WTC11 (cell line): ENCODE data around the gene PCNP. TPM values are rescaled to one million over a fixed set of nuclear protein-coding genes. Genes with fewer than 3 reads are reported as not detected.

ENCODE experiments used
- ATF1 ChIP-seq: sonication (generic); formaldehyde crosslinking; IDR thresholded peaks from 2 replicates; pipeline ENCODE4 v1.8.1; 2023; ENCODE audit warnings: mild to moderate bottlenecking, moderate library complexity, missing genetic modification reagents
- CBFB ChIP-seq: sonication (generic); formaldehyde crosslinking; IDR thresholded peaks from 2 replicates; pipeline ENCODE4 v1.8.1; 2022; ENCODE audit warnings: mild to moderate bottlenecking, low read depth, missing genetic modification reagents
- ELF4 ChIP-seq: sonication (generic); formaldehyde crosslinking; IDR thresholded peaks from 2 replicates; pipeline ENCODE4 v1.8.1; 2022; ENCODE audit warnings: low read depth, mild to moderate bottlenecking, moderate library complexity, missing genetic modification reagents
- FOXJ3 ChIP-seq: sonication (generic); formaldehyde crosslinking; IDR thresholded peaks from 2 replicates; pipeline ENCODE4 v1.9.0; 2021; ENCODE audit warnings: missing genetic modification reagents, mild to moderate bottlenecking, borderline replicate concordance
- FOXK1 ChIP-seq: sonication (generic); formaldehyde crosslinking; IDR thresholded peaks from 2 replicates; pipeline ENCODE4 v1.8.0; 2022; ENCODE audit warnings: mild to moderate bottlenecking, moderate library complexity, missing genetic modification reagents
- GRHL2 ChIP-seq: fragments of 250-450 bp; sonication (Bioruptor Pico); IDR thresholded peaks from 2 replicates; pipeline ENCODE4 v1.8.0; 2022; ENCODE audit warnings: mild to moderate bottlenecking, moderate library complexity; ENCODE audit not compliant: insufficient replicate concordance, severe bottlenecking
- GTF2I ChIP-seq: fragments of 250-450 bp; sonication (Bioruptor Pico); conservative IDR thresholded peaks from 2 replicates; pipeline ENCODE4 v1.4.0; 2021; ENCODE audit warnings: mild to moderate bottlenecking
- IRF2 ChIP-seq: sonication (generic); formaldehyde crosslinking; IDR thresholded peaks from 2 replicates; pipeline ENCODE4 v1.8.0; 2022; ENCODE audit warnings: low read depth, missing genetic modification reagents, borderline replicate concordance
- JUN ChIP-seq: sonication (generic); formaldehyde crosslinking; IDR thresholded peaks from 2 replicates; pipeline ENCODE4 v1.8.0; 2023; ENCODE audit warnings: mild to moderate bottlenecking, missing genetic modification reagents
- KAT7 ChIP-seq: sonication (generic); formaldehyde crosslinking; IDR thresholded peaks from 2 replicates; pipeline ENCODE4 v1.8.1; 2023; ENCODE audit warnings: missing genetic modification reagents, mild to moderate bottlenecking, borderline replicate concordance
- MXD4 ChIP-seq: fragments of 250-450 bp; sonication (Bioruptor Pico); IDR thresholded peaks from 2 replicates; pipeline ENCODE4 v1.8.0; 2021; ENCODE audit warnings: mild to moderate bottlenecking, moderate library complexity, borderline replicate concordance
- RELA ChIP-seq: sonication (generic); formaldehyde crosslinking; IDR thresholded peaks from 2 replicates; pipeline ENCODE4 v1.8.1; 2022; ENCODE audit warnings: missing genetic modification reagents, mild to moderate bottlenecking, borderline replicate concordance
- ZNF121 ChIP-seq: sonication (generic); formaldehyde crosslinking; IDR thresholded peaks from 2 replicates; pipeline ENCODE4 v1.8.0; 2023; ENCODE audit warnings: missing genetic modification reagents
- ZNF423 ChIP-seq: fragments of 250-450 bp; sonication (Bioruptor Pico); IDR thresholded peaks from 2 replicates; pipeline ENCODE4 v2.1.2; 2022; ENCODE audit warnings: mild to moderate bottlenecking, moderate library complexity
- total RNA-seq: library from RNA; stranded (reverse); gene quantifications from 3 replicates; pipeline ENCODE4 v1.2.3, GENCODE V29; 2021
- TF ChIP-seq, protein P1 (sequence below): sonication (generic); formaldehyde crosslinking; IDR thresholded peaks from 2 replicates; pipeline ENCODE4 v1.8.1; 2023; ENCODE audit warnings: mild to moderate bottlenecking, missing genetic modification reagents, borderline replicate concordance
- TF ChIP-seq, protein P2 (sequence below): sonication (generic); formaldehyde crosslinking; IDR thresholded peaks from 2 replicates; pipeline ENCODE4 v1.8.0; 2022; ENCODE audit warnings: mild to moderate bottlenecking, missing genetic modification reagents
- TF ChIP-seq, protein P3 (sequence below): sonication (generic); formaldehyde crosslinking; IDR thresholded peaks from 2 replicates; pipeline ENCODE4 v1.8.1; 2022; ENCODE audit warnings: low read depth, mild to moderate bottlenecking, moderate library complexity, missing genetic modification reagents, borderline replicate concordance
- TF ChIP-seq, protein P4 (sequence below): sonication (generic); formaldehyde crosslinking; IDR thresholded peaks from 2 replicates; pipeline ENCODE4 v1.8.0; 2023; ENCODE audit warnings: missing genetic modification reagents, mild to moderate bottlenecking, borderline replicate concordance
- TF ChIP-seq, protein P5 (sequence below): fragments of 250-450 bp; sonication (Bioruptor Pico); IDR thresholded peaks from 2 replicates; pipeline ENCODE4 v1.9.0; 2021; ENCODE audit warnings: mild to moderate bottlenecking
- TF ChIP-seq, protein P6 (sequence below): sonication (generic); formaldehyde crosslinking; conservative IDR thresholded peaks from 2 replicates; pipeline ENCODE4 v1.8.1; 2022; ENCODE audit warnings: mild to moderate bottlenecking, missing genetic modification reagents
- TF ChIP-seq, protein P7 (sequence below): sonication (generic); formaldehyde crosslinking; IDR thresholded peaks from 2 replicates; pipeline ENCODE4 v1.8.1; 2023; ENCODE audit warnings: mild to moderate bottlenecking, missing genetic modification reagents, moderate library complexity
- TF ChIP-seq, protein P8 (sequence below): sonication (generic); formaldehyde crosslinking; IDR thresholded peaks from 2 replicates; pipeline ENCODE4 v1.8.0; 2022; ENCODE audit warnings: mild to moderate bottlenecking, missing genetic modification reagents

Gene PCNP
- total RNA-seq, 1 experiment from 2014 or later = 187 TPM

DNA sequence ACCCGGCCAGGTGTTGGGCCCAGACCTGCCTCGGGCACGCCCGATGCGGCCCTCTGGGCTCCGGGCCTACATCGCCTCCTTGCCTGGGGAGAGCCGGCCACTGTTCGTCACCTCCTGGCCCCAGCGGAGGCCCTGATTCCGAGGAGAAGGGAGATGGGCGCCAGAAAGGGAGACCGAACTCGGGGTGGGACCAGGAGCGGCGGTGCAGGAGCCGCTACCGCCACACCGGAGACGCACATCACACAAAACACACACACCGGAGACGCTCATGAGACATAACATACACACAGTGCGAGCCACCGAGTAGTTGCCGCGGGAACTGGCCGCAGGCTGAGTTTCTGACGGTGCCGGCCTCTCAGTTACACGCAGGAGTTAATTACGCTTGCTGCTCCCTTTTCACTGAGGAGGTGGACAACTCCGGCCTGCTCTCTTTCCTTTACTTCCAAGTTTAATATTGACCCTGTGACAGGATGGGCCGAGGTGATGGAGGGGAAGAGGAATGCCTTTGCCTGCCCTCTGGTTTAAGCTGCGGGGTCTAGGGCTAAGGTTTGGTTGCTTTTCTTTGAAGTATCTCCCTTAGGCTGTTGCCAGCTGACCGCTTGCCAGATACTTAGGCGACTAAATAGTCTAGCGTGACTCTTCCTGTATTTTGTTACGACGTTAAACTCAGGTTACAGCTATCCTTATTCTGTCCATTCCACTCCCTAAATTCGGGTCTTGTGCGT lies 570 bp downstream of the PCNP start (continued):
- TF ChIP-seq, protein P1, sequence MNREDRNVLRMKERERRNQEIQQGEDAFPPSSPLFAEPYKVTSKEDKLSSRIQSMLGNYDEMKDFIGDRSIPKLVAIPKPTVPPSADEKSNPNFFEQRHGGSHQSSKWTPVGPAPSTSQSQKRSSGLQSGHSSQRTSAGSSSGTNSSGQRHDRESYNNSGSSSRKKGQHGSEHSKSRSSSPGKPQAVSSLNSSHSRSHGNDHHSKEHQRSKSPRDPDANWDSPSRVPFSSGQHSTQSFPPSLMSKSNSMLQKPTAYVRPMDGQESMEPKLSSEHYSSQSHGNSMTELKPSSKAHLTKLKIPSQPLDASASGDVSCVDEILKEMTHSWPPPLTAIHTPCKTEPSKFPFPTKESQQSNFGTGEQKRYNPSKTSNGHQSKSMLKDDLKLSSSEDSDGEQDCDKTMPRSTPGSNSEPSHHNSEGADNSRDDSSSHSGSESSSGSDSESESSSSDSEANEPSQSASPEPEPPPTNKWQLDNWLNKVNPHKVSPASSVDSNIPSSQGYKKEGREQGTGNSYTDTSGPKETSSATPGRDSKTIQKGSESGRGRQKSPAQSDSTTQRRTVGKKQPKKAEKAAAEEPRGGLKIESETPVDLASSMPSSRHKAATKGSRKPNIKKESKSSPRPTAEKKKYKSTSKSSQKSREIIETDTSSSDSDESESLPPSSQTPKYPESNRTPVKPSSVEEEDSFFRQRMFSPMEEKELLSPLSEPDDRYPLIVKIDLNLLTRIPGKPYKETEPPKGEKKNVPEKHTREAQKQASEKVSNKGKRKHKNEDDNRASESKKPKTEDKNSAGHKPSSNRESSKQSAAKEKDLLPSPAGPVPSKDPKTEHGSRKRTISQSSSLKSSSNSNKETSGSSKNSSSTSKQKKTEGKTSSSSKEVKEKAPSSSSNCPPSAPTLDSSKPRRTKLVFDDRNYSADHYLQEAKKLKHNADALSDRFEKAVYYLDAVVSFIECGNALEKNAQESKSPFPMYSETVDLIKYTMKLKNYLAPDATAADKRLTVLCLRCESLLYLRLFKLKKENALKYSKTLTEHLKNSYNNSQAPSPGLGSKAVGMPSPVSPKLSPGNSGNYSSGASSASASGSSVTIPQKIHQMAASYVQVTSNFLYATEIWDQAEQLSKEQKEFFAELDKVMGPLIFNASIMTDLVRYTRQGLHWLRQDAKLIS (CRISPR knock-in tag) = no peak
- TF ChIP-seq, protein P2, sequence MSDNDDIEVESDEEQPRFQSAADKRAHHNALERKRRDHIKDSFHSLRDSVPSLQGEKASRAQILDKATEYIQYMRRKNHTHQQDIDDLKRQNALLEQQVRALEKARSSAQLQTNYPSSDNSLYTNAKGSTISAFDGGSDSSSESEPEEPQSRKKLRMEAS (CRISPR knock-in tag) = no peak
- no peak for TF ChIP-seq FOXJ3 (CRISPR knock-in tag)
- TF ChIP-seq ZNF121 = no peak
- no peak for TF ChIP-seq JUN (CRISPR knock-in tag)
- no peak for TF ChIP-seq IRF2
- TF ChIP-seq MXD4 (CRISPR knock-in tag) = no peak
- TF ChIP-seq, protein P3, sequence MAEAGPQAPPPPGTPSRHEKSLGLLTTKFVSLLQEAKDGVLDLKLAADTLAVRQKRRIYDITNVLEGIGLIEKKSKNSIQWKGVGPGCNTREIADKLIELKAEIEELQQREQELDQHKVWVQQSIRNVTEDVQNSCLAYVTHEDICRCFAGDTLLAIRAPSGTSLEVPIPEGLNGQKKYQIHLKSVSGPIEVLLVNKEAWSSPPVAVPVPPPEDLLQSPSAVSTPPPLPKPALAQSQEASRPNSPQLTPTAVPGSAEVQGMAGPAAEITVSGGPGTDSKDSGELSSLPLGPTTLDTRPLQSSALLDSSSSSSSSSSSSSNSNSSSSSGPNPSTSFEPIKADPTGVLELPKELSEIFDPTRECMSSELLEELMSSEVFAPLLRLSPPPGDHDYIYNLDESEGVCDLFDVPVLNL = peak; percentile 61
- TF ChIP-seq CBFB (CRISPR knock-in tag) = no peak
- TF ChIP-seq, protein P4, sequence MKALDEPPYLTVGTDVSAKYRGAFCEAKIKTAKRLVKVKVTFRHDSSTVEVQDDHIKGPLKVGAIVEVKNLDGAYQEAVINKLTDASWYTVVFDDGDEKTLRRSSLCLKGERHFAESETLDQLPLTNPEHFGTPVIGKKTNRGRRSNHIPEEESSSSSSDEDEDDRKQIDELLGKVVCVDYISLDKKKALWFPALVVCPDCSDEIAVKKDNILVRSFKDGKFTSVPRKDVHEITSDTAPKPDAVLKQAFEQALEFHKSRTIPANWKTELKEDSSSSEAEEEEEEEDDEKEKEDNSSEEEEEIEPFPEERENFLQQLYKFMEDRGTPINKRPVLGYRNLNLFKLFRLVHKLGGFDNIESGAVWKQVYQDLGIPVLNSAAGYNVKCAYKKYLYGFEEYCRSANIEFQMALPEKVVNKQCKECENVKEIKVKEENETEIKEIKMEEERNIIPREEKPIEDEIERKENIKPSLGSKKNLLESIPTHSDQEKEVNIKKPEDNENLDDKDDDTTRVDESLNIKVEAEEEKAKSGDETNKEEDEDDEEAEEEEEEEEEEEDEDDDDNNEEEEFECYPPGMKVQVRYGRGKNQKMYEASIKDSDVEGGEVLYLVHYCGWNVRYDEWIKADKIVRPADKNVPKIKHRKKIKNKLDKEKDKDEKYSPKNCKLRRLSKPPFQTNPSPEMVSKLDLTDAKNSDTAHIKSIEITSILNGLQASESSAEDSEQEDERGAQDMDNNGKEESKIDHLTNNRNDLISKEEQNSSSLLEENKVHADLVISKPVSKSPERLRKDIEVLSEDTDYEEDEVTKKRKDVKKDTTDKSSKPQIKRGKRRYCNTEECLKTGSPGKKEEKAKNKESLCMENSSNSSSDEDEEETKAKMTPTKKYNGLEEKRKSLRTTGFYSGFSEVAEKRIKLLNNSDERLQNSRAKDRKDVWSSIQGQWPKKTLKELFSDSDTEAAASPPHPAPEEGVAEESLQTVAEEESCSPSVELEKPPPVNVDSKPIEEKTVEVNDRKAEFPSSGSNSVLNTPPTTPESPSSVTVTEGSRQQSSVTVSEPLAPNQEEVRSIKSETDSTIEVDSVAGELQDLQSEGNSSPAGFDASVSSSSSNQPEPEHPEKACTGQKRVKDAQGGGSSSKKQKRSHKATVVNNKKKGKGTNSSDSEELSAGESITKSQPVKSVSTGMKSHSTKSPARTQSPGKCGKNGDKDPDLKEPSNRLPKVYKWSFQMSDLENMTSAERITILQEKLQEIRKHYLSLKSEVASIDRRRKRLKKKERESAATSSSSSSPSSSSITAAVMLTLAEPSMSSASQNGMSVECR (CRISPR knock-in tag) = no peak
- TF ChIP-seq, protein P5, sequence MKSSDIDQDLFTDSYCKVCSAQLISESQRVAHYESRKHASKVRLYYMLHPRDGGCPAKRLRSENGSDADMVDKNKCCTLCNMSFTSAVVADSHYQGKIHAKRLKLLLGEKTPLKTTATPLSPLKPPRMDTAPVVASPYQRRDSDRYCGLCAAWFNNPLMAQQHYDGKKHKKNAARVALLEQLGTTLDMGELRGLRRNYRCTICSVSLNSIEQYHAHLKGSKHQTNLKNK = no peak
- no peak for TF ChIP-seq ATF1 (CRISPR knock-in tag)
- TF ChIP-seq ZNF423 (CRISPR knock-in tag) = no peak
- no peak for TF ChIP-seq RELA (CRISPR knock-in tag)
- TF ChIP-seq KAT7 (CRISPR knock-in tag) = 0 out of 2 replicates have a peak, but pooled peaks have one; percentile 11
- no peak for TF ChIP-seq GTF2I (CRISPR knock-in tag)
- TF ChIP-seq ELF4 (CRISPR knock-in tag) = no peak
- TF ChIP-seq FOXK1 (CRISPR knock-in tag) = no peak
- TF ChIP-seq, protein P6, sequence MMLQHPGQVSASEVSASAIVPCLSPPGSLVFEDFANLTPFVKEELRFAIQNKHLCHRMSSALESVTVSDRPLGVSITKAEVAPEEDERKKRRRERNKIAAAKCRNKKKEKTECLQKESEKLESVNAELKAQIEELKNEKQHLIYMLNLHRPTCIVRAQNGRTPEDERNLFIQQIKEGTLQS (CRISPR knock-in tag) = no peak
- TF ChIP-seq, protein P7, sequence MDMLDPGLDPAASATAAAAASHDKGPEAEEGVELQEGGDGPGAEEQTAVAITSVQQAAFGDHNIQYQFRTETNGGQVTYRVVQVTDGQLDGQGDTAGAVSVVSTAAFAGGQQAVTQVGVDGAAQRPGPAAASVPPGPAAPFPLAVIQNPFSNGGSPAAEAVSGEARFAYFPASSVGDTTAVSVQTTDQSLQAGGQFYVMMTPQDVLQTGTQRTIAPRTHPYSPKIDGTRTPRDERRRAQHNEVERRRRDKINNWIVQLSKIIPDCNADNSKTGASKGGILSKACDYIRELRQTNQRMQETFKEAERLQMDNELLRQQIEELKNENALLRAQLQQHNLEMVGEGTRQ (CRISPR knock-in tag) = no peak
- TF ChIP-seq, protein P8, sequence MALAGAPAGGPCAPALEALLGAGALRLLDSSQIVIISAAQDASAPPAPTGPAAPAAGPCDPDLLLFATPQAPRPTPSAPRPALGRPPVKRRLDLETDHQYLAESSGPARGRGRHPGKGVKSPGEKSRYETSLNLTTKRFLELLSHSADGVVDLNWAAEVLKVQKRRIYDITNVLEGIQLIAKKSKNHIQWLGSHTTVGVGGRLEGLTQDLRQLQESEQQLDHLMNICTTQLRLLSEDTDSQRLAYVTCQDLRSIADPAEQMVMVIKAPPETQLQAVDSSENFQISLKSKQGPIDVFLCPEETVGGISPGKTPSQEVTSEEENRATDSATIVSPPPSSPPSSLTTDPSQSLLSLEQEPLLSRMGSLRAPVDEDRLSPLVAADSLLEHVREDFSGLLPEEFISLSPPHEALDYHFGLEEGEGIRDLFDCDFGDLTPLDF (CRISPR knock-in tag) = no peak
- TF ChIP-seq GRHL2 (CRISPR knock-in tag) = no peak
